Neural progenitor cell (in vitro differentiated cells): Measurements from ENCODE around the gene CABLES1. TPM values are rescaled to one million over a fixed set of nuclear protein-coding genes. Genes with fewer than 3 reads are reported as not detected.
"Not testable (repeated sequence)": the region's sequence is repeated elsewhere in the genome, so short reads cannot be mapped to it uniquely, and the experiment has no call there.

ENCODE experiments used
- DNase-seq: peaks from one replicate; pipeline ENCODE4 v3.0.0-alpha.2; 2016; ENCODE audit warnings: low spot score
- H2AFZ ChIP-seq: fragments of 200-600 bp; sonication (generic); replicated peaks from 2 replicates; pipeline ENCODE4 v1.6.1; 2016; ENCODE audit warnings: antibody characterized with exemption
- H3F3A ChIP-seq: fragments of 200-600 bp; sonication (generic); 2 replicates; pipeline ENCODE4 v1.6.1; 2016; ENCODE audit warnings: antibody characterized with exemption, low read depth
- H3K27ac ChIP-seq: fragments of 200-600 bp; sonication (generic); 2 replicates; pipeline ENCODE4 v1.5.1; 2016; ENCODE audit warnings: mild to moderate bottlenecking
- H3K27me3 ChIP-seq: fragments of 200-600 bp; sonication (generic); 2 replicates; pipeline ENCODE4 v1.6.1; 2016; ENCODE audit warnings: mild to moderate bottlenecking, moderate library complexity
- H3K36me3 ChIP-seq: fragments of 200-600 bp; sonication (generic); 2 replicates; pipeline ENCODE4 v1.5.1; 2016
- H3K4me1 ChIP-seq: fragments of 200-600 bp; sonication (generic); 2 replicates; pipeline ENCODE4 v1.6.1; 2016; ENCODE audit warnings: mixed run types
- H3K4me2 ChIP-seq: fragments of 200-600 bp; sonication (generic); 2 replicates; pipeline ENCODE4 v1.6.1; 2016
- H3K4me3 ChIP-seq: fragments of 200-600 bp; sonication (generic); 2 replicates; pipeline ENCODE4 v1.5.1; 2016
- H3K79me2 ChIP-seq: fragments of 200-600 bp; sonication (generic); 2 replicates; pipeline ENCODE4 v1.6.1; 2016; ENCODE audit warnings: low read depth
- H3K9ac ChIP-seq: fragments of 200-600 bp; sonication (generic); 2 replicates; pipeline ENCODE4 v1.6.1; 2016
- H3K9me3 ChIP-seq: fragments of 200-600 bp; sonication (generic); 2 replicates; pipeline ENCODE4 v1.5.1; 2016; ENCODE audit warnings: low read depth
- H4K20me1 ChIP-seq: fragments of 200-600 bp; sonication (generic); 2 replicates; pipeline ENCODE4 v1.6.1; 2016; ENCODE audit warnings: low read depth
- H3K27ac Mint-ChIP-seq: 3 replicates; pipeline ENCODE4 v1.8.0; 2021; ENCODE audit warnings: mixed read lengths
- H3K27me3 Mint-ChIP-seq: 2 replicates; pipeline ENCODE4 v1.8.0; 2022; ENCODE audit warnings: low read depth, mild to moderate bottlenecking, inconsistent platforms, moderate library complexity, mixed read lengths; ENCODE audit not compliant: insufficient read depth
- H3K36me3 Mint-ChIP-seq: 3 replicates; pipeline ENCODE4 v1.8.0; 2021; ENCODE audit warnings: mixed read lengths
- H3K4me1 Mint-ChIP-seq: 3 replicates; pipeline ENCODE4 v1.8.0; 2021; ENCODE audit warnings: mixed read lengths
- H3K4me3 Mint-ChIP-seq: 3 replicates; pipeline ENCODE4 v1.8.0; 2021; ENCODE audit warnings: mild to moderate bottlenecking, moderate library complexity, mixed read lengths
- H3K9me3 Mint-ChIP-seq: 3 replicates; pipeline ENCODE4 v1.8.0; 2020; ENCODE audit warnings: mixed read lengths
- CTCF ChIP-seq: fragments of 200-600 bp; sonication (generic); IDR thresholded peaks from 2 replicates; pipeline ENCODE4 v1.5.1; 2017; ENCODE audit warnings: antibody characterized with exemption, mild to moderate bottlenecking
- EZH2 ChIP-seq: fragments of 200-600 bp; sonication (generic); IDR thresholded peaks from 2 replicates; pipeline ENCODE4 v1.6.1; 2017; ENCODE audit warnings: antibody characterized with exemption, mild to moderate bottlenecking, moderate library complexity
- EZH2phosphoT487 ChIP-seq: fragments of 200-600 bp; sonication (generic); IDR thresholded peaks from 2 replicates; pipeline ENCODE4 v1.6.1; 2017; ENCODE audit warnings: antibody characterized with exemption
- total RNA-seq: library from RNA; depleted of rRNA; stranded (reverse); fragments of >200 nt; gene quantifications from 2 replicates; pipeline ENCODE4 v1.2.3, GENCODE V29; 2015; ENCODE audit warnings: low replicate concordance

Gene CABLES1
- total RNA-seq, 1 donor from 2014 or later, result 2.8 TPM

- no peaks in the 10 kb centered on the region for H3K79me2 ChIP-seq
- Mint-ChIP-seq H3K36me3 (no peaks in the 10 kb centered on the region), H3K27ac (no peak overlapping the region), H3K4me3 (peak overlapping the region; percentile 5), H3K4me1 (peaks cover 28% of the 10 kb centered on the region), H3K27me3 (peaks cover 40% of the 10 kb centered on the region), H3K9me3 (peaks cover 11% of the 10 kb centered on the region)
- no peak overlapping the region for H2AFZ ChIP-seq
- TF ChIP-seq EZH2 (no peak), EZH2phosphoT487 (no peak), CTCF (no peak)
- H3K27ac ChIP-seq, result no peak overlapping the region
- H3K4me1 ChIP-seq, result peaks cover 11% of the 10 kb centered on the region
- DNase-seq, result no peak
- H3K36me3 ChIP-seq, result no peaks in the 10 kb centered on the region
- H3F3A ChIP-seq, result peaks cover 16% of the 10 kb centered on the region
- H3K4me3 ChIP-seq, result no peak overlapping the region
- no peak overlapping the region for H3K4me2 ChIP-seq
- H4K20me1 ChIP-seq, result peaks cover 10% of the 10 kb centered on the region
- no peaks in the 10 kb centered on the region for H3K9me3 ChIP-seq
- H3K9ac ChIP-seq, result no peak overlapping the region
- peaks cover 48% of the 10 kb centered on the region for H3K27me3 ChIP-seq
Measured at GRCh38 chr18:23092121-23092520, 43.2 kb upstream of the CABLES1 start.

- H3K79me2 ChIP-seq, H3K27ac Mint-ChIP-seq, DNase-seq, H2AFZ ChIP-seq, H3K36me3 Mint-ChIP-seq, H3K27ac ChIP-seq, H3K4me2 ChIP-seq, H3K9ac ChIP-seq, H3K9me3 ChIP-seq, H3K36me3 ChIP-seq, H3K4me3 ChIP-seq: not testable (repeated sequence)
- H4K20me1 ChIP-seq, result peaks cover 10% of the 10 kb centered on the region
- H3K27me3 ChIP-seq, result peaks cover 48% of the 10 kb centered on the region
- H3K4me3 Mint-ChIP-seq, result peak overlapping the region; percentile 55
- peaks cover 35% of the 10 kb centered on the region for H3K27me3 Mint-ChIP-seq
- H3K4me1 ChIP-seq, result peaks cover 11% of the 10 kb centered on the region
- peaks cover 16% of the 10 kb centered on the region for H3F3A ChIP-seq
- H3K9me3 Mint-ChIP-seq, result peaks cover 11% of the 10 kb centered on the region
- peaks cover 24% of the 10 kb centered on the region for H3K4me1 Mint-ChIP-seq
Measured at GRCh38 chr18:23093130-23093529, 42.2 kb upstream of the CABLES1 start.

- H3K36me3 Mint-ChIP-seq, result no peaks in the 10 kb centered on the region
- peaks cover 38% of the 10 kb centered on the region for H3K27me3 Mint-ChIP-seq
- H3K4me1 ChIP-seq, result peaks cover 11% of the 10 kb centered on the region
- peaks cover 48% of the 10 kb centered on the region for H3K27me3 ChIP-seq
- H3K9me3 ChIP-seq, result no peaks in the 10 kb centered on the region
- no peak overlapping the region for H3K9ac ChIP-seq
- H3K4me3 ChIP-seq, result no peak overlapping the region
- peaks cover 10% of the 10 kb centered on the region for H4K20me1 ChIP-seq
- peak overlapping the region; percentile 33 for H3K4me2 ChIP-seq
- TF ChIP-seq EZH2, result no peak
- no peak for TF ChIP-seq EZH2phosphoT487
- no peak for TF ChIP-seq CTCF
- peaks cover 24% of the 10 kb centered on the region for H3K4me1 Mint-ChIP-seq
- H3F3A ChIP-seq, result peaks cover 16% of the 10 kb centered on the region
- H3K9me3 Mint-ChIP-seq, result peaks cover 10% of the 10 kb centered on the region
- H2AFZ ChIP-seq, result no peak overlapping the region
- H3K36me3 ChIP-seq, result no peaks in the 10 kb centered on the region
- no peaks in the 10 kb centered on the region for H3K79me2 ChIP-seq
- peak overlapping the region; percentile 36 for H3K4me3 Mint-ChIP-seq
- no peak overlapping the region for H3K27ac ChIP-seq
- no peak for DNase-seq
- H3K27ac Mint-ChIP-seq, result peak overlapping the region; percentile 8
Measured at GRCh38 chr18:23093772-23094171, 41.5 kb upstream of the CABLES1 start.

- peaks cover 11% of the 10 kb centered on the region for H3K4me1 ChIP-seq
- H3K9me3 ChIP-seq, result no peaks in the 10 kb centered on the region
- Mint-ChIP-seq H3K4me1 (peaks cover 24% of the 10 kb centered on the region), H3K36me3 (no peaks in the 10 kb centered on the region), H3K9me3 (peaks cover 11% of the 10 kb centered on the region), H3K27ac (no peak overlapping the region), H3K27me3 (peaks cover 40% of the 10 kb centered on the region), H3K4me3 (peak overlapping the region; percentile 36)
- H3K27me3 ChIP-seq, result peaks cover 48% of the 10 kb centered on the region
- DNase-seq, result peak; percentile 68
- H3K79me2 ChIP-seq, result no peaks in the 10 kb centered on the region
- H2AFZ ChIP-seq, result no peak overlapping the region
- H3K4me2 ChIP-seq, result peak overlapping the region; percentile 33
- TF ChIP-seq EZH2, result no peak
- peaks cover 16% of the 10 kb centered on the region for H3F3A ChIP-seq
- H3K27ac ChIP-seq, result no peak overlapping the region
- H4K20me1 ChIP-seq, result peaks cover 10% of the 10 kb centered on the region
- H3K4me3 ChIP-seq, result no peak overlapping the region
- no peak overlapping the region for H3K9ac ChIP-seq
- no peaks in the 10 kb centered on the region for H3K36me3 ChIP-seq
Measured at GRCh38 chr18:23094411-23095190, 40.7 kb upstream of the CABLES1 start.
